ENCODE measurements around the gene TBC1D10A.

- TF ChIP-seq POLR2AphosphoS5 (IDR thresholded peaks at IDR 0.05; ENCODE audit: low read depth, low read length) (no peak), POLR2A (IDR thresholded peaks at IDR 0.05; ENCODE audit: low read depth, low read length) (no peak), SPI1 (IDR thresholded peaks at IDR 0.05; ENCODE audit: low read depth, low read length) (no peak), TAF1 (IDR thresholded peaks at IDR 0.05; ENCODE audit: low read depth, low read length) (no peak), PAX5 (IDR thresholded peaks at IDR 0.05; ENCODE audit: insufficient read depth, low read length, severe bottlenecking) (no peak)
Observed at GRCh38 chr22:30302810-30303138, 24.0 kb downstream of the TBC1D10A start.

Measured in GM12891 (cell line).